Fibroblast of pulmonary artery (primary cell): ENCODE results near the gene BLVRB.
A peak's percentile ranks its signal among the peaks of the same experiment; 100 is the strongest.

Experiments
- DNase-seq: peaks from one replicate; pipeline ENCODE4 v3.0.0-alpha.2; 2010; ENCODE audit warnings: low read depth
- H3K4me3 ChIP-seq: replicated peaks from 2 replicates; pipeline ENCODE4 v1.5.1; 2011; ENCODE audit warnings: low read depth, mild to moderate bottlenecking, control low read depth, low read length, moderate library complexity
- TF ChIP-seq, protein P1 (sequence below): IDR thresholded peaks from 2 replicates; pipeline ENCODE4 v1.5.1; 2011; ENCODE audit warnings: mild to moderate bottlenecking, control low read depth, low read length, inconsistent platforms; ENCODE audit errors: missing control alignments

The BLVRB gene

DNA sequence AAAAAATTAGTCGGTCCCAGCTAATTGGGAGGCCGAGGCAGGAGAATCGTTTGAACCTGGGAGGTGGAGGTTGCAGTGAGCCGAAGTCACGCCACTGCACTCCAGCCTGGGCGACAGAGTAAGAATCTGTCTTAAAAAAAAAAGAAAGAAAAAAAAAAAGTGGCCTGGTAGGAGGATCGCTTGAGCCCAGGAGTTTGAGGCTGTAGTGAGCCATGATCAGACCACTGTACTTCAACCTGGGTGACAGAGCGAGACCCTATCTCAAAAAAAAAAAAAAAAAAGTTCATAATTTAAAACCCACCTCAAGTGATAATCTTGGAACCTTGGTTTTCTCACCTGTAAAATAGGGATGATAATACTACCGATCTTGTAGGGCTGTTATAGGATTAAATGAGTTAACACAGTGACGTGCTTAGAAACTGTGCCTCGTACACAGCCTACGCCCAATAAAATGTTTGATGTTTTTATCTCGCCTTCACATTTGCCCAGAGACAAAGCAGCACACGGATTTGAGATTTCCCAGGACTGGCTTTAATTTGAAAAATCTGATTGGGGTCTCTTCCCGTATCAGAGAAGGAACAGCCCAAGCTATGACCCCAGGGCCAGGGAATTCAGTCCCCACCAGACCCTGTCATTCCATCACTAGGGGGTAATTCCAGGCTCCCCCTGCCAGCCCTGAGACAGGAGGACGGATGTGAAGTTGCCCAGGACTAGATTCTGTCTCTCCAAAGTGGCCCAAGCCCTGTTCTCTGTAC is 43.4 kb downstream of the BLVRB start:
- no peak overlapping the region for H3K4me3 ChIP-seq
- TF ChIP-seq, protein P1, sequence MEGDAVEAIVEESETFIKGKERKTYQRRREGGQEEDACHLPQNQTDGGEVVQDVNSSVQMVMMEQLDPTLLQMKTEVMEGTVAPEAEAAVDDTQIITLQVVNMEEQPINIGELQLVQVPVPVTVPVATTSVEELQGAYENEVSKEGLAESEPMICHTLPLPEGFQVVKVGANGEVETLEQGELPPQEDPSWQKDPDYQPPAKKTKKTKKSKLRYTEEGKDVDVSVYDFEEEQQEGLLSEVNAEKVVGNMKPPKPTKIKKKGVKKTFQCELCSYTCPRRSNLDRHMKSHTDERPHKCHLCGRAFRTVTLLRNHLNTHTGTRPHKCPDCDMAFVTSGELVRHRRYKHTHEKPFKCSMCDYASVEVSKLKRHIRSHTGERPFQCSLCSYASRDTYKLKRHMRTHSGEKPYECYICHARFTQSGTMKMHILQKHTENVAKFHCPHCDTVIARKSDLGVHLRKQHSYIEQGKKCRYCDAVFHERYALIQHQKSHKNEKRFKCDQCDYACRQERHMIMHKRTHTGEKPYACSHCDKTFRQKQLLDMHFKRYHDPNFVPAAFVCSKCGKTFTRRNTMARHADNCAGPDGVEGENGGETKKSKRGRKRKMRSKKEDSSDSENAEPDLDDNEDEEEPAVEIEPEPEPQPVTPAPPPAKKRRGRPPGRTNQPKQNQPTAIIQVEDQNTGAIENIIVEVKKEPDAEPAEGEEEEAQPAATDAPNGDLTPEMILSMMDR: no peak
- no peak for DNase-seq

DNA sequence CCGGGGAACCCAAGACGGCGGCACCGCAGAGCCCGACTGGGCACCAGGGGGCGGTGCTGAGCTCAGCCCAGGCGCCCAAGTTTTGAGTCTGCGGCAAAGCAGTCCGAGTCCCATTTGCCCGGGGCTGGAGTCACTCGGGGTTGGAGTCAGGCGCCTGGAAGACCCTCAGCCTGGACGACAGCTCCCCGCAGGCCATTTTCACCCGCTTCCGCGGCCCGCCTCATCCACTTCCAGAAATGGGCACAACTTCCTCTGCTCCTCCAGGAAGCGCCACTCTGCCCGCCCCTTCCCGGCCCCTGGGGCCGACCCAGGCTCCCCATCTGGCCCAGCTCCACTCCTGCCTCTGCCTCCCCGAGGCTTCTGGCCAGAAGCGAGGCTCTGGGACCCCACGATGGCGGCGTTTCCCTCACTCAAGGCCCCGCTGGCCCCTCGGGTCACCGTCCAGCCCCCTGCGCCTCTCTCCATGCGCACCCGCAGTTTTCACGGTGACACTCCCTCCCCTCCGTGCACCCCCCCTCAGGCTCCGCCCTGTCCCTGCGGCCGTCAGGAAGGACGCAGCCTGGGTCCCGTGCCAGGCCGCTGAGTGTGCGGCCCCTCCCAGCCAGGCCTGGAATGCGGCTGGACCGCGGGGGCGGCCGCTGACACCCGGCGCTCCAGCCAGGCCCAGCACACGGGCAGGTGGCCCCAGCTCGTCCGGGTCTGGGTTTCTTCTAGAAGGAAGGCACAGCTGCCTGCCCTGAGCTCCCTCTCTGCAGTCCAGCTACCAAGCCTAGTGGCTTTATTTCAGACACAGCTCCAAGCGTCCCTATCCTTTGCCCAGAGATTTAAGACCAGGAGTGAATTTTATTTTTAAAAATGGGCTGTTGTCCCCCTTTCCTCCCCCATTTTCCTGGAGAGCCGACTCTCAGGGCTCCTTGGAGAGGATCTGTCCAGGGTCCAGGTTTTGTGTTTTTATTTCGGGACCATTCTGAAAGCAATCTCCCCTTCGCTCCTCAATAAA is 44.5 kb downstream of the BLVRB start:
- peak overlapping the region; percentile 64 for H3K4me3 ChIP-seq
- peak; percentile 92 for DNase-seq
- TF ChIP-seq, protein P1: peak; percentile 87

DNA sequence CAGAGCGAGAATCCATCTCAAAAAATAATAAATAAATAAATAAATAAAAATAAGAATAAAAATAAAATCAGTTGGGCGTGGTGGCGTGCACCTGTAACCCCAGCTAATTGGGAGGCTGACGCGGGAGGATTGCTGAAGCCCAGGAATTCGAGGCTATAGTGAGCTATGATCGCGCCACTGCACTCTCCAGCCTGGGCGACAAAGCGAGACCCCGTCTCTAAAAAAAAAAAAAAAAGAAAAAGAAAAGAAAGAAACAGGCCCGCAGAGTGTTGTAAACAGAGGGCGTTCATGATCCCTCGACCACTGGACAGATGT is 45.1 kb downstream of the BLVRB start:
- DNase-seq: no peak
- peak overlapping the region; percentile 64 for H3K4me3 ChIP-seq
- TF ChIP-seq, protein P1: no peak

DNA sequence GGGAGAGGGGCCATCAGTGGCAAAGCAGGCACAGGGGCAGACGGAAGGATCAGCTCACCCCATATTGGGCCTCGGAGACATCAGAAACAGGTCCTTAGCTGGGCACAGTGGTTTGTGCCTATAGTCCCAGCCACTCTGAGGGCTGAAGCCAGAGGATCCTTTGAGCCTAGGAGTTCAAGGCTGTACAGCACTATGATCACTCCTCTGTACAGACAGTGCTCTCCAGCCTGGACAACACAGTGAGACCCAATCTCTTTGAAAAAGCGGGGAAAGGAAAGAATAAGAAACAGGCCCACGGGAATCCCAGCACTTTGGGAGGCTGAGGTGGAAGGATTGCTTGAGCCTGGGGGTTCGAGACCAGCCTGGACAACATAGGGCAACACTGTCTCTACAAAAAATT is 45.8 kb downstream of the BLVRB start:
- TF ChIP-seq, protein P1: no peak
- no peak overlapping the region for H3K4me3 ChIP-seq
- no peak for DNase-seq

DNA sequence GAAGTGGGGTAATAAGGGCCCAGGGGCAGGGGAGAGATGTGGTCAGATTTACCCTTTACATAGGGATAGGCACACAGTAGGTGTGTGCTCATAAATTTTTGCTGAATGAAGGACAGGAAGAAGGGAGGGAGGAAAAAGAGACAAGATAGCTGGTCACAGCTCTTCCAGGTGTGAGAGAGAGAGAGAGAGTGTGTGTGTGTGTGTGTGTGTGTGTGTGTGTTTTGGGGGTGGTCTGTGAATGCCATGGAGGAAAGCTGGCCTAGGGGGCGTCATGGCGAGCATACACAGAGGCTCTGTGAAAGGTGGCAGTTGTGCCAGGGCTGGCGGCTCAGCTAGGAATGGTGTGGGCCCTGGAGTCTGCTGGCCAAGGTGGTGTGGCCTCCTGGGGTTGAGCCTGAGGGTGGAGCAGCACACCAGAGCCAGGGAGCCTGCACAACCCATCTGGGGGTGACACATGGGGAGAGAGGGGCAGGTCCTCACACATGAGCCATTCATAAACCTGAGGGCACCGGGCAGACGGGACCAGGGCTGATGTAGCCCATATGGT is 46.4 kb downstream of the BLVRB start:
- TF ChIP-seq, protein P1: no peak
- DNase-seq: no peak
- no peak overlapping the region for H3K4me3 ChIP-seq

DNA sequence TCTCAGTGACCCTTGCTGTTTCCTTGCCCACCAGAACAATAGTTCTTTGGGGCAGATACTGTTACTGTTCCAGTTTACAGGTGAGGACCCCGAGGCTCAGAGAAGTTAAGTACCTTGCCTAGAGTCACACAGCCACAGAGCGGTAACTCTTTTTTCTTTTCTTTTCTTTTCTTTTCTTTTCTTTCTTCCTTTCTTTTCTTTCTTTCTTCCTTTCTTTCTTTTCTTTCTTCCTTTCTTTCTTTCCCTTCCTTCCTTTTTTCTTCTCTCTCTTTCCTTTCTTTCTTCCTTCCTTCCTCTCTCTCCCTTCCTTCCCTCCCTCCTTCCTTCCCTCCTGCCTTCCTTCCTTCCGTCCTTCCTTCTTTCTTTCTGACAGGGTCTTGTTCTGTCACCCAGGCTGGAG is 47.5 kb downstream of the BLVRB start:
- H3K4me3 ChIP-seq: no peak overlapping the region
- TF ChIP-seq, protein P1: no peak
- no peak for DNase-seq
